Measurements from ENCODE around the gene SLC25A51. TPM values are rescaled to one million over a fixed set of nuclear protein-coding genes. Genes with fewer than 3 reads are reported as not detected.
"Not testable (repeated sequence)": the region's sequence is repeated elsewhere in the genome, so short reads cannot be mapped to it uniquely, and the experiment has no call there.

SLC25A51 gene
- total and polyA plus RNA-seq, 3 donors from 2014 or later: 18.4 to 27.4 (median 19.1) TPM

GRCh38 chr9:37897665-37898064, 6.3 kb downstream of the SLC25A51 start:
- Histone ChIP-seq H3K27ac (no peak overlapping the region), H3K9me3 (no peaks in the 10 kb centered on the region), H3K4me3 (no peak overlapping the region), H3K4me1 (no peaks in the 10 kb centered on the region), H3K36me3 (ENCODE audit: low read depth, missing control alignments) (no peaks in the 10 kb centered on the region), H3K27me3 (no peaks in the 10 kb centered on the region)
- no peak for DNase-seq
- intact Hi-C loops (cut with DNase I; ENCODE audit: low total_unique reads): no loop called here
- WGBS, 2 donors: 68 to 73% methylated on average over 2 of the region's 2 CpGs
- TF ChIP-seq POLR2A (IDR thresholded peaks at IDR 0.05) (no peak), CTCF (IDR thresholded peaks at IDR 0.05) (no peak)

GRCh38 chr9:37892063-37892462, 11.9 kb downstream of the SLC25A51 start:
- Histone ChIP-seq H3K27ac (no peak overlapping the region), H3K36me3 (ENCODE audit: low read depth, missing control alignments) (no peaks in the 10 kb centered on the region), H3K4me1 (no peaks in the 10 kb centered on the region), H3K27me3 (no peaks in the 10 kb centered on the region), H3K4me3 (no peak overlapping the region), H3K9me3 (no peaks in the 10 kb centered on the region)
- WGBS, 2 donors: 88 to 92% methylated on average over 8 of the region's 8 CpGs
- DNase-seq: no peak
- intact Hi-C loops (cut with DNase I; ENCODE audit: low total_unique reads): no loop called here
- no peak for TF ChIP-seq POLR2A (IDR thresholded peaks at IDR 0.05)
- TF ChIP-seq CTCF (IDR thresholded peaks at IDR 0.05): no peak

GRCh38 chr9:37891042-37891441, 12.9 kb downstream of the SLC25A51 start:
- H3K27ac ChIP-seq; H3K36me3 ChIP-seq (ENCODE audit: low read depth, missing control alignments); H3K4me1 ChIP-seq; H3K9me3 ChIP-seq; H3K27me3 ChIP-seq; intact Hi-C loops (cut with DNase I; ENCODE audit: low total_unique reads); H3K4me3 ChIP-seq; DNase-seq: not testable (repeated sequence)
- WGBS, 2 donors: 94 to 97% methylated on average over 17 of the region's 17 CpGs

- Histone ChIP-seq H3K36me3 (ENCODE audit: low read depth, missing control alignments) (no peaks in the 10 kb centered on the region), H3K27ac (no peak overlapping the region), H3K27me3 (no peaks in the 10 kb centered on the region), H3K4me3 (no peak overlapping the region), H3K9me3 (no peaks in the 10 kb centered on the region), H3K4me1 (no peaks in the 10 kb centered on the region)
- DNase-seq: no peak
- intact Hi-C loops (cut with DNase I; ENCODE audit: low total_unique reads): no loop called here
- no peak for TF ChIP-seq POLR2A (IDR thresholded peaks at IDR 0.05)
- no peak for TF ChIP-seq CTCF (IDR thresholded peaks at IDR 0.05)
These were observed 14.4 kb downstream of the SLC25A51 start for GRCh38 chr9:37889536-37889935.

- intact Hi-C loops (cut with DNase I; ENCODE audit: low total_unique reads); DNase-seq: not testable (repeated sequence)
- 94 to 96% methylated on average over 11 of the region's 11 CpGs for WGBS, 2 donors
These were observed 15.8 kb downstream of the SLC25A51 start for GRCh38 chr9:37887977-37888583.

GRCh38 chr9:37880916-37881479, 22.9 kb downstream of the SLC25A51 start:
- Histone ChIP-seq H3K4me3 (no peak overlapping the region), H3K27me3 (no peaks in the 10 kb centered on the region), H3K36me3 (ENCODE audit: low read depth, missing control alignments) (no peaks in the 10 kb centered on the region), H3K4me1 (no peaks in the 10 kb centered on the region), H3K27ac (no peak overlapping the region), H3K9me3 (no peaks in the 10 kb centered on the region)
- WGBS, 2 donors: 88% methylated on average over 2 of the region's 2 CpGs
- TF ChIP-seq CTCF (IDR thresholded peaks at IDR 0.05) (no peak), POLR2A (IDR thresholded peaks at IDR 0.05) (no peak)
- DNase-seq: no peak
- intact Hi-C loops (cut with DNase I; ENCODE audit: low total_unique reads): no loop called here

More at GRCh38 chr9:37887977-37888583, 15.8 kb downstream of the SLC25A51 start:
- H3K27ac ChIP-seq; H3K27me3 ChIP-seq; H3K4me1 ChIP-seq; H3K9me3 ChIP-seq; H3K36me3 ChIP-seq (ENCODE audit: low read depth, missing control alignments); H3K4me3 ChIP-seq: not testable (repeated sequence)

Measured in testis (tissue), 3 donors.